Panc1 (cell line): ENCODE data around the gene CAPN10. TPM values are rescaled to one million over a fixed set of nuclear protein-coding genes. Genes with fewer than 3 reads are reported as not detected.

Source experiments
- ATAC-seq: fragments of 200-7000 bp; cut with Tn5 transposase; 2 replicates; pipeline ENCODE4 v1.9.1; 2020; ENCODE audit warnings: mild to moderate bottlenecking, moderate library complexity
- BruUV-seq: library from RNA; stranded (reverse); fragments of 400-500 nt; replicated peaks from 2 replicates; lab custom pipeline; 2021; lab: Mats Ljungman, UMichigan
- CTCF ChIA-PET: fragments of 300-600 bp; sonication (Branson Sonifier 250); formaldehyde crosslinking; loops from one replicate; lab custom pipeline; 2022; ENCODE audit warnings: antibody characterized with exemption; lab: Charles Lee
- POLR2A ChIA-PET: fragments of 300-600 bp; sonication (Branson Sonifier 250); formaldehyde crosslinking; loops from one replicate; lab custom pipeline; 2022; ENCODE audit warnings: antibody characterized with exemption; lab: Charles Lee
- DNase-seq: peaks from one replicate; pipeline ENCODE4 v3.0.0-alpha.2; 2010; ENCODE audit warnings: low read depth, low spot score
- H3K27ac ChIP-seq: 2 replicates; pipeline ENCODE4 v1.5.1; 2011; ENCODE audit warnings: mild to moderate bottlenecking, low read length, inconsistent platforms
- H3K27me3 ChIP-seq: fragments of 200-500 bp; sonication (Bioruptor generic); 2 replicates; pipeline ENCODE4 v1.6.0; 2014; ENCODE audit warnings: low read length, inconsistent platforms; ENCODE audit not compliant: control insufficient read depth, insufficient read depth
- H3K36me3 ChIP-seq: fragments of 200-500 bp; sonication (Bioruptor generic); 2 replicates; pipeline ENCODE4 v1.5.1; 2014; ENCODE audit warnings: inconsistent platforms, mild to moderate bottlenecking, low read length, moderate library complexity; ENCODE audit not compliant: control insufficient read depth, insufficient read depth
- H3K4me1 ChIP-seq: 2 replicates; pipeline ENCODE4 v1.5.1; 2011; ENCODE audit warnings: inconsistent platforms, mild to moderate bottlenecking, low read length, moderate library complexity; ENCODE audit not compliant: control insufficient read depth, insufficient read depth
- H3K4me3 ChIP-seq, 2 experiments: 2 replicates each; pipeline ENCODE4 v1.5.1; 2011 to 2012; ENCODE audit warnings: low read depth in 2 of 2, low read length in 2 of 2, mild to moderate bottlenecking in 2 of 2, inconsistent platforms in 1 of 2, moderate library complexity in 1 of 2
- H3K9me3 ChIP-seq: fragments of 200-500 bp; sonication (Bioruptor generic); 2 replicates; pipeline ENCODE4 v1.5.1; 2014; ENCODE audit warnings: low read depth, mild to moderate bottlenecking, inconsistent platforms, low read length, moderate library complexity; ENCODE audit not compliant: control insufficient read depth, insufficient read depth
- POLR2AphosphoS5 ChIP-seq: IDR thresholded peaks from 2 replicates; pipeline ENCODE4 v1.6.1; 2012; ENCODE audit warnings: mild to moderate bottlenecking, low read depth, low read length, moderate library complexity
- SIN3A ChIP-seq: IDR thresholded peaks from 2 replicates; pipeline ENCODE4 v1.6.1; 2012; ENCODE audit warnings: low read depth, mild to moderate bottlenecking, low read length, moderate library complexity, borderline replicate concordance; ENCODE audit not compliant: insufficient read depth
- TCF7L2 ChIP-seq: IDR thresholded peaks from 2 replicates; pipeline ENCODE4 v1.6.1; 2011; ENCODE audit warnings: mild to moderate bottlenecking, low read depth, low read length, inconsistent platforms
- in situ Hi-C: cut with HindIII; loops from 2 replicates; pipeline ENCODE4 v1.10.0; 2016; ENCODE audit warnings: low sequenced_read_pairs, low pct_unique_long_range_greater_than_20kb
- intact Hi-C: fragments of 100-400 bp; cut with micrococcal nuclease; formaldehyde crosslinking; loops from one replicate; pipeline ENCODE4 v1.10.0; 2022; ENCODE audit not compliant: unreplicated experiment
- total RNA-seq: library from RNA; stranded (reverse); gene quantifications from one replicate; pipeline ENCODE4 v1.2.1, GENCODE V29; 2021; ENCODE audit not compliant: unreplicated experiment
- TF ChIP-seq, protein P1 (sequence below), 2 experiments: IDR thresholded peaks; 2 replicates each; pipeline ENCODE4 v1.6.1; 2011 to 2012; ENCODE audit warnings: low read depth in 2 of 2, control low read depth in 1 of 2, low read length in 1 of 2, mild to moderate bottlenecking in 1 of 2, moderate library complexity in 1 of 2; ENCODE audit not compliant: insufficient read depth in 1 of 2
- TF ChIP-seq, protein P2 (sequence below): fragments of 450-650 bp; IDR thresholded peaks from 2 replicates; pipeline ENCODE4 v1.5.1; 2017; ENCODE audit warnings: mild to moderate bottlenecking

CAPN10 gene
- total RNA-seq, 1 experiment from 2014 or later, result 38.6 TPM

DNA sequence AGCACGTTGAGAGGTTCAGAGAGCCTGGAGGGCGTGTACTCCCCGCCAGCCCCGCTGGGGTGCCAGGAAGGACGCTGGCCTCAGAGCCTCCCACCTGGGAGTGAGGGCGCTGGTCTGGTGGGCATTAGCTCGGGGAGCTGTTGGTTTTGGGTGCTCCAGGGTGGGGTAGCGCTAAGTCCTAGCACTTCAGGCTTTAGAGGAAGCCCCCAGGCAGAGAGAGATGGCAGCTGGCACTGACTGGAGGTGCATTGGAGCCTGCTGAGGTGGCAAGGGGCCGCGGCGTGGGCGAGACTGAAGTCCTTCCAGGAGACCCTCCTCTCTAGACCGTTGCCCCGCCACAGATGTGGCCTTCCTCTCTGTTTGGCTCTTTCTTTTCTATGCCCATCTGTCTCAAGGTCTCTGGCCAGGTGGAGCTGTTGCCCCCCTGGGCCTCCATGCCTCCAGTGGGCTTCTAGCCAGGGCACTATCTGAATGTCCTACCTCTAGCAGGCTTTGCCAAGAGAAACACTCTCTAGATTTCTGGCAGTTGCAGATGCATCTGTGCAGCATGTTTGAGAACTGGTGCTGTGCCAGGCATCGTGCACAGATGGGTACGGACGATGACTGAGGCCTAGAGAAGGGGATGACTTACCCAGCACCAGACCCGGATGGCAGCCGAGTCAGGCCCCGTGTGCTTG, 6.6 kb downstream of the CAPN10 start:
- ATAC-seq (no peak), DNase-seq (no peak)
- Histone ChIP-seq H3K4me3 (no peak overlapping the region), H3K9me3 (no peaks in the 10 kb centered on the region), H3K27me3 (no peaks in the 10 kb centered on the region), H3K36me3 (no peaks in the 10 kb centered on the region), H3K27ac (no peak overlapping the region), H3K4me1 (peaks cover 6% of the 10 kb centered on the region; the same call in 1 of the 2 replicates)
- ChIA-PET POLR2A (no interaction called here), CTCF (no interaction called here)
- BruUV-seq, result no TSS peak
- intact Hi-C loops (no loop called here), in situ Hi-C loops (no loop called here)
- TF ChIP-seq, protein P1, sequence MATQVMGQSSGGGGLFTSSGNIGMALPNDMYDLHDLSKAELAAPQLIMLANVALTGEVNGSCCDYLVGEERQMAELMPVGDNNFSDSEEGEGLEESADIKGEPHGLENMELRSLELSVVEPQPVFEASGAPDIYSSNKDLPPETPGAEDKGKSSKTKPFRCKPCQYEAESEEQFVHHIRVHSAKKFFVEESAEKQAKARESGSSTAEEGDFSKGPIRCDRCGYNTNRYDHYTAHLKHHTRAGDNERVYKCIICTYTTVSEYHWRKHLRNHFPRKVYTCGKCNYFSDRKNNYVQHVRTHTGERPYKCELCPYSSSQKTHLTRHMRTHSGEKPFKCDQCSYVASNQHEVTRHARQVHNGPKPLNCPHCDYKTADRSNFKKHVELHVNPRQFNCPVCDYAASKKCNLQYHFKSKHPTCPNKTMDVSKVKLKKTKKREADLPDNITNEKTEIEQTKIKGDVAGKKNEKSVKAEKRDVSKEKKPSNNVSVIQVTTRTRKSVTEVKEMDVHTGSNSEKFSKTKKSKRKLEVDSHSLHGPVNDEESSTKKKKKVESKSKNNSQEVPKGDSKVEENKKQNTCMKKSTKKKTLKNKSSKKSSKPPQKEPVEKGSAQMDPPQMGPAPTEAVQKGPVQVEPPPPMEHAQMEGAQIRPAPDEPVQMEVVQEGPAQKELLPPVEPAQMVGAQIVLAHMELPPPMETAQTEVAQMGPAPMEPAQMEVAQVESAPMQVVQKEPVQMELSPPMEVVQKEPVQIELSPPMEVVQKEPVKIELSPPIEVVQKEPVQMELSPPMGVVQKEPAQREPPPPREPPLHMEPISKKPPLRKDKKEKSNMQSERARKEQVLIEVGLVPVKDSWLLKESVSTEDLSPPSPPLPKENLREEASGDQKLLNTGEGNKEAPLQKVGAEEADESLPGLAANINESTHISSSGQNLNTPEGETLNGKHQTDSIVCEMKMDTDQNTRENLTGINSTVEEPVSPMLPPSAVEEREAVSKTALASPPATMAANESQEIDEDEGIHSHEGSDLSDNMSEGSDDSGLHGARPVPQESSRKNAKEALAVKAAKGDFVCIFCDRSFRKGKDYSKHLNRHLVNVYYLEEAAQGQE (IDR thresholded peaks at IDR 0.05; ENCODE audit: insufficient read depth in 1 of 2, low read depth in 2 of 2, low read length in 1 of 2), result no peak
- TF ChIP-seq TCF7L2, result no peak
- TF ChIP-seq SIN3A, result no peak
- TF ChIP-seq, protein P2, sequence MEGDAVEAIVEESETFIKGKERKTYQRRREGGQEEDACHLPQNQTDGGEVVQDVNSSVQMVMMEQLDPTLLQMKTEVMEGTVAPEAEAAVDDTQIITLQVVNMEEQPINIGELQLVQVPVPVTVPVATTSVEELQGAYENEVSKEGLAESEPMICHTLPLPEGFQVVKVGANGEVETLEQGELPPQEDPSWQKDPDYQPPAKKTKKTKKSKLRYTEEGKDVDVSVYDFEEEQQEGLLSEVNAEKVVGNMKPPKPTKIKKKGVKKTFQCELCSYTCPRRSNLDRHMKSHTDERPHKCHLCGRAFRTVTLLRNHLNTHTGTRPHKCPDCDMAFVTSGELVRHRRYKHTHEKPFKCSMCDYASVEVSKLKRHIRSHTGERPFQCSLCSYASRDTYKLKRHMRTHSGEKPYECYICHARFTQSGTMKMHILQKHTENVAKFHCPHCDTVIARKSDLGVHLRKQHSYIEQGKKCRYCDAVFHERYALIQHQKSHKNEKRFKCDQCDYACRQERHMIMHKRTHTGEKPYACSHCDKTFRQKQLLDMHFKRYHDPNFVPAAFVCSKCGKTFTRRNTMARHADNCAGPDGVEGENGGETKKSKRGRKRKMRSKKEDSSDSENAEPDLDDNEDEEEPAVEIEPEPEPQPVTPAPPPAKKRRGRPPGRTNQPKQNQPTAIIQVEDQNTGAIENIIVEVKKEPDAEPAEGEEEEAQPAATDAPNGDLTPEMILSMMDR, result no peak
- no peak for TF ChIP-seq POLR2AphosphoS5

DNA sequence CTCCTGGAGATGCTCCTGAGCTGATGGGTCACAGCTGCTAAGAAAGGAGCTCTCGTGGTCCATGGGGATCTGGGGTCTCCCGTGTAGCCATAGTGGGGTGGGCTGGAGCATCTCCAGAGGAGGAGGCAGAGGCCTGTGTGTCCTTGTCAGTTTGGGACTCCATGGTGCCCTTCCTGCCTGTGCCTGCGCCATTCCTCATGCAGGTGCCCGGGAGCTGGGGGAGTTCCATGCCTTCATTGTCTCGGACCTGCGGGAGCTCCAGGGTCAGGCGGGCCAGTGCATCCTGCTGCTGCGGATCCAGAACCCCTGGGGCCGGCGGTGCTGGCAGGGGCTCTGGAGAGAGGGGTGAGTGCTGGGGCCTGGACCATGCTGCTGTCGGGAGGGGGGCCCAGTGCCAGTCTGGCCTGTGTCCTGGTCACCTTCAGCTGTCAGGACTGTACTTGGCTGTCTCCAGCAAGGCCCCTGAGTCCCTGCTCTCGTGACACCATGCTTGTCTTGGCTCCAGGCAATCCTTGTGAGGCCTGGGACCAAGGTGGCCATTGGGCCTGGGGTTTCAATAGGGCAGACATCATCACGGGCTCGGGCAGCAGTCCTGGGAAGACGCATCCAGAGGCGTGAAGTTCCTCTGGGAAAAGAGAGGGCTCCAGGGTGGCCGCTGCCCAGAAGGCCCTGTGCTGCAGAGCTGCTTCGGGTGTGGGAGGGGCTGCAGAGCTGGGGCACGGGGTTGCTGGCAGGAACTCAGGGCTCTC, 7.3 kb downstream of the CAPN10 start:
- Histone ChIP-seq H3K27ac (no peak overlapping the region), H3K27me3 (no peaks in the 10 kb centered on the region), H3K4me3 (no peak overlapping the region), H3K4me1 (0 out of 2 replicates have a peak, but pooled peaks cover 1% of the 10 kb centered on the region), H3K36me3 (no peaks in the 10 kb centered on the region), H3K9me3 (no peaks in the 10 kb centered on the region)
- in situ Hi-C loops, result no loop called here
- intact Hi-C loops, result no loop called here
- no TSS peak for BruUV-seq
- ChIA-PET POLR2A (no interaction called here), CTCF (no interaction called here)
- DNase-seq (no peak), ATAC-seq (no peak)
- no peak for TF ChIP-seq TCF7L2
